HEK293 (cell line): ENCODE measurements around the gene SRSF5.
"Not testable (repeated sequence)": the region's sequence is repeated elsewhere in the genome, so short reads cannot be mapped to it uniquely, and the experiment has no call there.

Source experiments
- CTCF ChIA-PET: fragments of 350-600 bp; formaldehyde crosslinking; extraction: SDS; loops from one replicate; lab custom pipeline; 2021; ENCODE audit warnings: antibody characterized with exemption; lab: Yijun Ruan, JAX
- POLR2A ChIA-PET: fragments of 300-600 bp; formaldehyde crosslinking; extraction: SDS; loops from one replicate; lab custom pipeline; 2020; ENCODE audit warnings: antibody characterized with exemption, inconsistent platforms; lab: Yijun Ruan, JAX
- H3K27ac ChIP-seq: fragments of 200-500 bp; sonication (Bioruptor generic); 2 replicates; pipeline ENCODE4 v1.5.1; 2014; ENCODE audit warnings: low read depth, low read length, control low read depth, inconsistent platforms; ENCODE audit errors: extremely low read depth
- H3K36me3 ChIP-seq, 2 experiments: fragments of 200-500 bp in 1 of 2; sonication (Bioruptor generic) in 1 of 2; 1 replicate in 1 of 2; 2 replicates in 1 of 2; pipeline ENCODE4 v1.5.1; 2014 to 2017; ENCODE audit warnings: inconsistent platforms in 2 of 2, low read length in 2 of 2; ENCODE audit not compliant: control insufficient read depth in 2 of 2, insufficient read depth in 1 of 2
- H3K4me1 ChIP-seq: fragments of 200-500 bp; sonication (Bioruptor generic); 2 replicates; pipeline ENCODE4 v1.5.1; 2014; ENCODE audit warnings: mild to moderate bottlenecking, low read length, inconsistent platforms; ENCODE audit not compliant: control insufficient read depth, insufficient read depth
- H3K4me3 ChIP-seq: 2 replicates; pipeline ENCODE4 v1.5.1; 2011; ENCODE audit warnings: low read depth, mild to moderate bottlenecking, control low read depth, low read length, moderate library complexity
- H3K9me3 ChIP-seq: fragments of 200-500 bp; sonication (Bioruptor generic); 2 replicates; pipeline ENCODE4 v1.5.1; 2014; ENCODE audit warnings: low read depth, low read length, inconsistent platforms; ENCODE audit not compliant: control insufficient read depth, insufficient read depth
- BCL11A ChIP-seq: fragments of 450-650 bp; formaldehyde crosslinking; IDR thresholded peaks from 2 replicates; pipeline ENCODE4 v1.5.1; 2016; ENCODE audit warnings: low read depth, missing biosample characterization, missing genetic modification characterization
- PRDM4 ChIP-seq: fragments of 450-650 bp; formaldehyde crosslinking; IDR thresholded peaks from 2 replicates; pipeline ENCODE4 v1.5.1; 2017; ENCODE audit warnings: missing biosample characterization, missing genetic modification characterization
- REST ChIP-seq: fragments of 450-650 bp; formaldehyde crosslinking; IDR thresholded peaks from 2 replicates; pipeline ENCODE4 v1.5.1; 2016; ENCODE audit warnings: missing biosample characterization, missing genetic modification characterization
- TRIM28 ChIP-seq: IDR thresholded peaks from 2 replicates; pipeline ENCODE4 v1.6.1; 2011; ENCODE audit warnings: low read length, control low read depth, borderline replicate concordance
- ZNF274 ChIP-seq, 2 experiments: fragments of 200-500 bp in 1 of 2; fragments of 450-650 bp in 1 of 2; sonication (Bioruptor generic) in 1 of 2; formaldehyde crosslinking in 1 of 2; IDR thresholded peaks; 2 replicates each; pipeline versions ENCODE4 v1.5.1 to v1.6.1; 2014 to 2016; ENCODE audit warnings: borderline replicate concordance in 1 of 2, inconsistent platforms in 1 of 2, low read length in 1 of 2, missing biosample characterization in 1 of 2, missing genetic modification characterization in 1 of 2
- ZNF311 ChIP-seq: fragments of 450-650 bp; formaldehyde crosslinking; IDR thresholded peaks from 2 replicates; pipeline ENCODE4 v1.5.1; 2017; ENCODE audit warnings: missing biosample characterization, missing genetic modification characterization, borderline replicate concordance
- ZNF366 ChIP-seq: fragments of 450-650 bp; formaldehyde crosslinking; conservative IDR thresholded peaks from 2 replicates; pipeline ENCODE4 v1.5.1; 2016; ENCODE audit warnings: missing biosample characterization, missing genetic modification characterization
- ZNF501 ChIP-seq: fragments of 450-650 bp; formaldehyde crosslinking; IDR thresholded peaks from 2 replicates; pipeline ENCODE4 v1.5.1; 2016; ENCODE audit warnings: missing biosample characterization, missing genetic modification characterization
- ZNF555 ChIP-seq: fragments of 450-650 bp; formaldehyde crosslinking; conservative IDR thresholded peaks from 2 replicates; pipeline ENCODE4 v1.5.1; 2017; ENCODE audit warnings: missing biosample characterization, mild to moderate bottlenecking, missing genetic modification characterization, inconsistent platforms
- ZNF560 ChIP-seq: fragments of 450-650 bp; formaldehyde crosslinking; IDR thresholded peaks from 2 replicates; pipeline ENCODE4 v1.5.1; 2017; ENCODE audit warnings: missing biosample characterization, missing genetic modification characterization, borderline replicate concordance
- ZNF660 ChIP-seq: fragments of 450-650 bp; IDR thresholded peaks from 2 replicates; pipeline ENCODE4 v1.5.1; 2018; ENCODE audit warnings: missing biosample characterization, mild to moderate bottlenecking, missing genetic modification characterization
- ZNF677 ChIP-seq: fragments of 450-650 bp; IDR thresholded peaks from 2 replicates; pipeline ENCODE4 v1.5.0; 2018; ENCODE audit warnings: missing biosample characterization, mild to moderate bottlenecking, missing genetic modification characterization, moderate library complexity
- ZNF785 ChIP-seq: fragments of 450-650 bp; formaldehyde crosslinking; IDR thresholded peaks from 2 replicates; pipeline ENCODE4 v1.5.1; 2016; ENCODE audit warnings: missing biosample characterization, missing genetic modification characterization
- TF ChIP-seq, protein P1 (sequence below): fragments of 450-650 bp; formaldehyde crosslinking; IDR thresholded peaks from 2 replicates; pipeline ENCODE4 v1.5.1; 2016; ENCODE audit warnings: missing biosample characterization, missing genetic modification characterization
- TF ChIP-seq, protein P2 (sequence below): fragments of 450-650 bp; formaldehyde crosslinking; IDR thresholded peaks from 2 replicates; pipeline ENCODE4 v1.5.1; 2017; ENCODE audit warnings: missing biosample characterization, missing genetic modification characterization

The SRSF5 gene

DNA sequence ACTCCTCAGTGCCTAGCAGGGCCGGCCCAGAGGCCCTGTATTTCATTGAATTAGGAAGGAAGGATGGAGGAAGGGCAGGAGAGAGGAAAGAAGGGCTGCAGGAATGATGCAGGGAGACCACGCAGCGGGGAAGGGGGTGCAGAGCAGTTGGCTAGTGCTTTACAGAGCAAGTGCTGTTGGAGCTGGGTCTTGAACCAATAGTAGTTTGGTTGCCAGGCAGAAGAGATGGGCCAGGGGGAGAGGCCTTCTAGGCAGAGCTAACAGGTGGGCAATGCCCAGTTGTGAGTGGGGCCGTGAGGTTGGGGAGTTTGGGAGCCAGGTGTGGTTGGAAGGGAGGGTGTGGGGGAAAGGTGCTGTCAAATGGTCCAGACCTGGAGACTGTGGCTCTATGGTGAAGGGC, 39.1 kb upstream of the SRSF5 start (continued):
- TF ChIP-seq ZNF311 (tag by site-specific recombination) (no peak), TRIM28 (no peak), ZNF501 (tag by site-specific recombination) (no peak), ZNF555 (no peak), ZNF677 (tag by site-specific recombination) (no peak), PRDM4 (no peak), BCL11A (tag by site-specific recombination) (no peak), ZNF660 (no peak), REST (tag by site-specific recombination) (no peak), ZNF785 (no peak)
- TF ChIP-seq, protein P1, sequence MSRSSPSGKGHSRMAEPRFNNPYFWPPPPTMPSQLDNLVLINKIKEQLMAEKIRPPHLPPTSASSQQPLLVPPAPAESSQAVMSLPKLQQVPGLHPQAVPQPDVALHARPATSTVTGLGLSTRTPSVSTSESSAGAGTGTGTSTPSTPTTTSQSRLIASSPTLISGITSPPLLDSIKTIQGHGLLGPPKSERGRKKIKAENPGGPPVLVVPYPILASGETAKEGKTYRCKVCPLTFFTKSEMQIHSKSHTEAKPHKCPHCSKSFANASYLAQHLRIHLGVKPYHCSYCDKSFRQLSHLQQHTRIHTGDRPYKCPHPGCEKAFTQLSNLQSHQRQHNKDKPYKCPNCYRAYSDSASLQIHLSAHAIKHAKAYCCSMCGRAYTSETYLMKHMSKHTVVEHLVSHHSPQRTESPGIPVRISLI (tag by site-specific recombination), result no peak

DNA sequence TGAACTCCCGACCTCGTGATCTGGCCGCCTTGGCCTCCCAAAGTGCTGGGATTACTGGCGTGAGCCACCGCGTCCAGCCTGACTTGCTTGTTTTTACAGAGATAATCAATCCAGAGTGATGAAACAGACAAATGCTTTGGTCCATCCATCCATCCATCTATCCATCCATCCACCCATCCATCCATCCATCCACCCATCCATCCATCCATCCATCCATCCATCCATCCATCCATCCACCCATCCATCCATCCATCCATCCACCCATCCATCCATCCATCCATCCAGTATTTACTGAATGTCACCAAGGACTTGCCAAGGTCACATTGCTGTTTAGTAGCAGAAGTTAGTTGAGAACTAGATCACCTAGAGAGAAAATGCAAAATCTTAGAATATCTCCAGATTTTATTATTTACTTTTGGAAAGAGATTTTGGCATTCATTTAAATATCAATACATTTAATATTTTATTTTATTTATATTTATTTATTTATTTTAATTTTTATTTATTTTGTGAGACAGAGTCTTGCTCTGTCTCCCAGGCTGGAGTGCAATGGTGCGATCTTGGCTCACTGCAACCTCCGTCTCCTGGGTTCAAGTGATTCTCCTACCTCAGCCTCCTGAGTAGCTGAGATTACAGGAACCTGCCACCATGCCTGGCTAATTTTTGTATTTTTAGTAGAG, 34.9 kb upstream of the SRSF5 start:
- not testable (repeated sequence) for H3K4me1 ChIP-seq, H3K27ac ChIP-seq, H3K9me3 ChIP-seq, H3K4me3 ChIP-seq, H3K36me3 ChIP-seq
- POLR2A ChIA-PET, result interaction anchor here (1.5 kb wide), 1 partner anchor 35 kb away, joined by 3 read pairs; the partner anchor contains the start of gene SRSF5
- CTCF ChIA-PET, result interaction anchor here (0.7 to 1.7 kb wide), 3 partner anchors 77 to 296 kb away, joined by 3 to 4 read pairs (median 4); no protein-coding TSS in a partner anchor
- peak; percentile 95 for TF ChIP-seq ZNF366 (tag by site-specific recombination)

GRCh38 chr14:69736405-69736804, 30.5 kb upstream of the SRSF5 start:
- H3K9me3 ChIP-seq, H3K27ac ChIP-seq, H3K4me3 ChIP-seq, H3K36me3 ChIP-seq, H3K4me1 ChIP-seq: not testable (repeated sequence)
- POLR2A ChIA-PET, result interaction anchor here (0.7 kb wide), 1 partner anchor 97 kb away, joined by 5 read pairs; no protein-coding TSS in a partner anchor
- CTCF ChIA-PET, result interaction anchor here (1.1 kb wide), 1 partner anchor 11 kb away, joined by 4 read pairs; no protein-coding TSS in a partner anchor

- Histone ChIP-seq H3K4me1 (no peaks in the 10 kb centered on the region), H3K9me3 (no peaks in the 10 kb centered on the region), H3K27ac (no peak overlapping the region), H3K36me3 (no peaks in the 10 kb centered on the region), H3K4me3 (no peak overlapping the region)
- POLR2A ChIA-PET, result no interaction called here
- CTCF ChIA-PET, result interaction anchor here (1.4 to 1.6 kb wide), 2 partner anchors 14 to 134 kb away, joined by 3 to 4 read pairs; no protein-coding TSS in a partner anchor
- TF ChIP-seq, protein P2, sequence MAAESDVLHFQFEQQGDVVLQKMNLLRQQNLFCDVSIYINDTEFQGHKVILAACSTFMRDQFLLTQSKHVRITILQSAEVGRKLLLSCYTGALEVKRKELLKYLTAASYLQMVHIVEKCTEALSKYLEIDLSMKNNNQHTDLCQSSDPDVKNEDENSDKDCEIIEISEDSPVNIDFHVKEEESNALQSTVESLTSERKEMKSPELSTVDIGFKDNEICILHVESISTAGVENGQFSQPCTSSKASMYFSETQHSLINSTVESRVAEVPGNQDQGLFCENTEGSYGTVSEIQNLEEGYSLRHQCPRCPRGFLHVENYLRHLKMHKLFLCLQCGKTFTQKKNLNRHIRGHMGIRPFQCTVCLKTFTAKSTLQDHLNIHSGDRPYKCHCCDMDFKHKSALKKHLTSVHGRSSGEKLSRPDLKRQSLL (tag by site-specific recombination), result no peak
- TF ChIP-seq REST (tag by site-specific recombination) (no peak), ZNF274 (IDR thresholded peaks at IDR 0.05; ENCODE audit: low read length) (no peak), ZNF274 (tag by site-specific recombination; IDR thresholded peaks at IDR 0.05; ENCODE audit: borderline replicate concordance) (no peak), ZNF660 (no peak), ZNF560 (tag by site-specific recombination) (no peak)
Observed at GRCh38 chr14:69741055-69741454, 25.9 kb upstream of the SRSF5 start.
